Endothelial cell of umbilical vein (primary cell): Measurements from ENCODE around the gene RFC3. TPM values are rescaled to one million over a fixed set of nuclear protein-coding genes. Genes with fewer than 3 reads are reported as not detected.

Experiments used
- BruUV-seq: library from RNA; stranded (reverse); fragments of 400-500 nt; replicated peaks from 2 replicates; lab custom pipeline; 2021; lab: Mats Ljungman, UMichigan
- CTCF ChIA-PET: fragments of 300-600, 350-600 bp; sonication (Branson Sonifier 250); formaldehyde crosslinking; loops from one replicate; lab custom pipeline; 2021; ENCODE audit warnings: antibody characterized with exemption, inconsistent platforms; lab: Charles Lee
- POLR2A ChIA-PET: fragments of 300-600, 350-600 bp; sonication (Branson Sonifier 250); formaldehyde crosslinking; loops from one replicate; lab custom pipeline; 2021; ENCODE audit warnings: antibody characterized with exemption, inconsistent platforms; lab: Charles Lee
- DNase-seq: peaks from one replicate; pipeline ENCODE4 v3.0.0-alpha.2; 2011; ENCODE audit warnings: low read depth, low spot score
- FAIRE-seq: peaks from 2 replicates; lab custom pipeline; 2011; peaks lifted over from hg19 to GRCh38; lab: Jason Lieb, UNC
- H2AFZ ChIP-seq: 2 replicates; pipeline ENCODE4 v1.6.0; 2012; ENCODE audit warnings: low read depth, low read length, control low read depth, inconsistent platforms
- H3K27ac ChIP-seq: 2 replicates; pipeline ENCODE4 v1.5.1; 2011; ENCODE audit warnings: low read depth, mild to moderate bottlenecking, control low read depth, low read length, moderate library complexity; ENCODE audit not compliant: insufficient read depth
- H3K27me3 ChIP-seq, 2 experiments: 2 replicates each; pipeline versions ENCODE4 v1.6.0 to v1.6.1; 2011; ENCODE audit warnings: low read length in 2 of 2, mixed read lengths in 1 of 2; ENCODE audit not compliant: control insufficient read depth in 2 of 2, insufficient read depth in 2 of 2
- H3K36me3 ChIP-seq, 2 experiments: 2 replicates in 1 of 2; 3 replicates in 1 of 2; pipeline ENCODE4 v1.5.1; 2011; ENCODE audit warnings: low read length in 2 of 2, mild to moderate bottlenecking in 1 of 2, moderate library complexity in 1 of 2; ENCODE audit not compliant: control insufficient read depth in 2 of 2, insufficient read depth in 2 of 2; ENCODE audit errors: extremely low read depth in 1 of 2
- H3K4me1 ChIP-seq: 3 replicates; pipeline ENCODE4 v1.5.1; 2011; ENCODE audit warnings: mild to moderate bottlenecking, low read length; ENCODE audit not compliant: control insufficient read depth, insufficient read depth; ENCODE audit errors: extremely low read depth
- H3K4me2 ChIP-seq: 2 replicates; pipeline ENCODE4 v1.6.1; 2011; ENCODE audit warnings: low read length, control low read depth, mixed read lengths; ENCODE audit not compliant: insufficient read depth
- H3K4me3 ChIP-seq, 3 experiments: fragments of 200-600 bp in 1 of 3; sonication (generic), shearing (Covaris generic) in 1 of 3; replicated peaks in 1 of 3; 2 replicates each; pipeline ENCODE4 v1.5.1; 2011 to 2016; ENCODE audit warnings: control low read depth in 3 of 3, low read length in 3 of 3, mild to moderate bottlenecking in 2 of 3, inconsistent platforms in 1 of 3, low read depth in 1 of 3, moderate library complexity in 1 of 3; ENCODE audit not compliant: insufficient read depth in 1 of 3
- H3K79me2 ChIP-seq: 2 replicates; pipeline ENCODE4 v1.6.0; 2012; ENCODE audit warnings: low read length, inconsistent platforms; ENCODE audit not compliant: control insufficient read depth, insufficient read depth
- H3K9ac ChIP-seq: replicated peaks from 2 replicates; pipeline ENCODE3; 2011; ENCODE audit warnings: low read length, control low read depth; ENCODE audit not compliant: insufficient read depth; ENCODE audit errors: extremely low read depth
- H3K9me1 ChIP-seq: replicated peaks from 3 replicates; pipeline ENCODE4 v1.6.0; 2011; ENCODE audit warnings: mild to moderate bottlenecking, low read length; ENCODE audit not compliant: control insufficient read depth, insufficient read depth; ENCODE audit errors: extremely low read depth
- H3K9me3 ChIP-seq: replicated peaks from 2 replicates; pipeline ENCODE4 v1.5.1; 2012; ENCODE audit warnings: low read length, inconsistent platforms; ENCODE audit not compliant: control insufficient read depth, insufficient read depth
- H4K20me1 ChIP-seq: replicated peaks from 2 replicates; pipeline ENCODE3; 2011; ENCODE audit warnings: mild to moderate bottlenecking, low read length; ENCODE audit not compliant: control insufficient read depth, insufficient read depth; ENCODE audit errors: extremely low read depth
- EZH2 ChIP-seq: IDR thresholded peaks from 2 replicates; pipeline ENCODE4 v1.6.1; 2012; ENCODE audit warnings: borderline replicate concordance, low read depth, mild to moderate bottlenecking, moderate library complexity, low read length, inconsistent platforms; ENCODE audit not compliant: severe bottlenecking
- FOS ChIP-seq: IDR thresholded peaks from 2 replicates; pipeline ENCODE4 v1.6.1; 2011; ENCODE audit warnings: mild to moderate bottlenecking, low read length, moderate library complexity, borderline replicate concordance; ENCODE audit not compliant: insufficient read depth
- GATA2 ChIP-seq: IDR thresholded peaks from 2 replicates; pipeline ENCODE4 v1.7.0; 2011; ENCODE audit warnings: low read depth, mild to moderate bottlenecking, moderate library complexity, mixed read lengths, low read length; ENCODE audit not compliant: insufficient read length, insufficient read depth
- JUN ChIP-seq: IDR thresholded peaks from 2 replicates; pipeline ENCODE4 v1.6.1; 2011; ENCODE audit warnings: borderline replicate concordance, low read depth; ENCODE audit not compliant: insufficient read length, insufficient read depth
- MYC ChIP-seq: IDR thresholded peaks from one replicate; pipeline ENCODE4 v1.6.1; 2011; ENCODE audit warnings: mild to moderate bottlenecking, low read depth, low read length
- POLR2A ChIP-seq: IDR thresholded peaks from 2 replicates; pipeline ENCODE4 v1.6.1; 2012; ENCODE audit warnings: low read depth, mild to moderate bottlenecking, control low read depth, low read length
- POLR2AphosphoS5 ChIP-seq: IDR thresholded peaks from 2 replicates; pipeline ENCODE4 v1.6.1; 2012; ENCODE audit warnings: low read depth, mild to moderate bottlenecking, control low read depth, low read length, moderate library complexity; ENCODE audit not compliant: insufficient read depth
- dilution Hi-C: fragments of 300-500 bp; cut with MboI; formaldehyde crosslinking; loops from one replicate; pipeline ENCODE4 v1.15.0; 2019; ENCODE audit warnings: low sequenced_read_pairs; ENCODE audit not compliant: extremely low pct_ligation_motif_present
- intact Hi-C: fragments of 100-400 bp; cut with micrococcal nuclease; formaldehyde crosslinking; loops from one replicate; pipeline ENCODE4 v1.10.0; 2022
- polyA plus RNA-seq, 4 experiments: library from polyadenylated mRNA; depleted of rRNA in 3 of 4; stranded (reverse) in 3 of 4; unstranded in 1 of 4; fragments of >200 nt; gene quantifications; 2 replicates each; pipeline versions ENCODE4 v1.2.1 to v1.2.3, GENCODE V29; 2011 to 2012; ENCODE audit warnings: missing spikeins in 1 of 4
- total RNA-seq: library from RNA; stranded (reverse); gene quantifications from 2 replicates; pipeline ENCODE4 v1.2.3, GENCODE V29; 2021
- TF ChIP-seq, protein P1 (sequence below), 2 donors: IDR thresholded peaks; 1 replicate in 1 of 2; 2 replicates in 1 of 2; pipeline ENCODE4 v1.5.1; 2011; ENCODE audit warnings: low read length in 2 of 2, mild to moderate bottlenecking in 2 of 2, moderate library complexity in 2 of 2, control low read depth in 1 of 2, inconsistent platforms in 1 of 2, low read depth in 1 of 2; ENCODE audit not compliant: insufficient read depth in 1 of 2; ENCODE audit errors: extremely low read depth in 1 of 2
- TF ChIP-seq, protein P2 (sequence below): IDR thresholded peaks from 2 replicates; pipeline ENCODE4 v1.6.1; 2011; ENCODE audit not compliant: insufficient read depth, insufficient read length

The RFC3 gene
- total and polyA plus RNA-seq, 2 donors (not counting 3 experiments of a cell fraction or from before 2014, with no cell fraction given), result 7.3 to 17.9 TPM

DNA sequence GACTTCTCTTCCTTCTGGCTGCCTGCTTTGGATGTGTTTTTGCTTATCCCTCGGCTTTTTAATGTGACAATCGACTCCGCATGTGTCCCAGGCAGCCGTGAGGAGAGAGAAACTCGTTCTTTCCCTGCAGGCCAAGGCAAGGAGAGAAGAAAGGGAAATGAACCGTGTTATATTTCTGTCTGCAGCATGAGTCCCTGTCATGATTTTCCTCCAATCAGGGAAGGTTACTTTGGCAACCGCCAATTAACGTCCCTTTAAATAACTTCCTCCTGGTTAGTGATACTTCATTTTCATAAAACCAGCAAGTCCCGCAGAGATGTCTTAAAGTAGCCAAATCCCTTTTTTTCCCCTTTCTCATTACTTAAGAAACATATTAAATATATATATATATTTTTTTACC lies 42.6 kb downstream of the RFC3 start:
- Histone ChIP-seq H3K27ac (no peak overlapping the region), H3K9ac (no peak overlapping the region), H3K36me3 (peaks cover 0 to 2% of the 10 kb centered on the region in 2 experiments), H4K20me1 (no peaks in the 10 kb centered on the region), H3K9me1 (no peaks in the 10 kb centered on the region), H3K4me2 (no peak overlapping the region), H3K9me3 (no peaks in the 10 kb centered on the region), H3K79me2 (no peaks in the 10 kb centered on the region), H3K4me3 (no peak overlapping the region), H3K27me3 (no peaks in the 10 kb centered on the region), H2AFZ (no peak overlapping the region), H3K4me1 (no peaks in the 10 kb centered on the region)
- intact Hi-C loops, result no loop called here
- FAIRE-seq (no peak), DNase-seq (no peak)
- ChIA-PET POLR2A (no interaction called here), CTCF (no interaction called here)
- dilution Hi-C loops, result no loop called here
- BruUV-seq, result no TSS peak
- TF ChIP-seq POLR2A (no peak), POLR2AphosphoS5 (no peak), JUN (no peak), EZH2 (no peak), MYC (no peak), GATA2 (no peak), FOS (no peak)
- TF ChIP-seq, protein P1, sequence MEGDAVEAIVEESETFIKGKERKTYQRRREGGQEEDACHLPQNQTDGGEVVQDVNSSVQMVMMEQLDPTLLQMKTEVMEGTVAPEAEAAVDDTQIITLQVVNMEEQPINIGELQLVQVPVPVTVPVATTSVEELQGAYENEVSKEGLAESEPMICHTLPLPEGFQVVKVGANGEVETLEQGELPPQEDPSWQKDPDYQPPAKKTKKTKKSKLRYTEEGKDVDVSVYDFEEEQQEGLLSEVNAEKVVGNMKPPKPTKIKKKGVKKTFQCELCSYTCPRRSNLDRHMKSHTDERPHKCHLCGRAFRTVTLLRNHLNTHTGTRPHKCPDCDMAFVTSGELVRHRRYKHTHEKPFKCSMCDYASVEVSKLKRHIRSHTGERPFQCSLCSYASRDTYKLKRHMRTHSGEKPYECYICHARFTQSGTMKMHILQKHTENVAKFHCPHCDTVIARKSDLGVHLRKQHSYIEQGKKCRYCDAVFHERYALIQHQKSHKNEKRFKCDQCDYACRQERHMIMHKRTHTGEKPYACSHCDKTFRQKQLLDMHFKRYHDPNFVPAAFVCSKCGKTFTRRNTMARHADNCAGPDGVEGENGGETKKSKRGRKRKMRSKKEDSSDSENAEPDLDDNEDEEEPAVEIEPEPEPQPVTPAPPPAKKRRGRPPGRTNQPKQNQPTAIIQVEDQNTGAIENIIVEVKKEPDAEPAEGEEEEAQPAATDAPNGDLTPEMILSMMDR (IDR thresholded peaks at IDR 0.05; ENCODE audit: extremely low read depth in 1 of 2, insufficient read depth in 1 of 2, low read depth in 1 of 2, low read length in 2 of 2), result no peak
- TF ChIP-seq, protein P2, sequence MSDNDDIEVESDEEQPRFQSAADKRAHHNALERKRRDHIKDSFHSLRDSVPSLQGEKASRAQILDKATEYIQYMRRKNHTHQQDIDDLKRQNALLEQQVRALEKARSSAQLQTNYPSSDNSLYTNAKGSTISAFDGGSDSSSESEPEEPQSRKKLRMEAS, result no peak
